Measurements from ENCODE around the gene CCL5. TPM values are rescaled to one million over a fixed set of nuclear protein-coding genes. Genes with fewer than 3 reads are reported as not detected.

CCL5 gene
- total RNA-seq, 1 experiment from 2014 or later, result 7.0 TPM

GRCh38 chr17:35895636-35896587, 15.8 kb upstream of the CCL5 start:
- H3K27me3 Mint-ChIP-seq (ENCODE audit: unreplicated experiment), result peaks cover 7% of the 10 kb centered on the region
- CTCF ChIA-PET, result no interaction called here
- peaks cover 26% of the 10 kb centered on the region for H3K4me1 Mint-ChIP-seq (ENCODE audit: low read depth, unreplicated experiment)
- DNase-seq, result no peak
- intact Hi-C loops (cut with micrococcal nuclease; ENCODE audit: unreplicated experiment), result no loop called here
- no peak overlapping the region for H3K4me3 Mint-ChIP-seq (ENCODE audit: low read depth, unreplicated experiment)
- no TSS peak for BruUV-seq (replicated peaks)
- no peaks in the 10 kb centered on the region for H3K9me3 Mint-ChIP-seq (ENCODE audit: low read depth, unreplicated experiment)
- H3K36me3 Mint-ChIP-seq (ENCODE audit: insufficient read depth, unreplicated experiment), result no peaks in the 10 kb centered on the region
- TF ChIP-seq, protein P1, sequence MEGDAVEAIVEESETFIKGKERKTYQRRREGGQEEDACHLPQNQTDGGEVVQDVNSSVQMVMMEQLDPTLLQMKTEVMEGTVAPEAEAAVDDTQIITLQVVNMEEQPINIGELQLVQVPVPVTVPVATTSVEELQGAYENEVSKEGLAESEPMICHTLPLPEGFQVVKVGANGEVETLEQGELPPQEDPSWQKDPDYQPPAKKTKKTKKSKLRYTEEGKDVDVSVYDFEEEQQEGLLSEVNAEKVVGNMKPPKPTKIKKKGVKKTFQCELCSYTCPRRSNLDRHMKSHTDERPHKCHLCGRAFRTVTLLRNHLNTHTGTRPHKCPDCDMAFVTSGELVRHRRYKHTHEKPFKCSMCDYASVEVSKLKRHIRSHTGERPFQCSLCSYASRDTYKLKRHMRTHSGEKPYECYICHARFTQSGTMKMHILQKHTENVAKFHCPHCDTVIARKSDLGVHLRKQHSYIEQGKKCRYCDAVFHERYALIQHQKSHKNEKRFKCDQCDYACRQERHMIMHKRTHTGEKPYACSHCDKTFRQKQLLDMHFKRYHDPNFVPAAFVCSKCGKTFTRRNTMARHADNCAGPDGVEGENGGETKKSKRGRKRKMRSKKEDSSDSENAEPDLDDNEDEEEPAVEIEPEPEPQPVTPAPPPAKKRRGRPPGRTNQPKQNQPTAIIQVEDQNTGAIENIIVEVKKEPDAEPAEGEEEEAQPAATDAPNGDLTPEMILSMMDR (IDR thresholded peaks at IDR 0.05; ENCODE audit: unreplicated experiment), result no peak
- no peak overlapping the region for H3K27ac Mint-ChIP-seq (ENCODE audit: unreplicated experiment)

DNA sequence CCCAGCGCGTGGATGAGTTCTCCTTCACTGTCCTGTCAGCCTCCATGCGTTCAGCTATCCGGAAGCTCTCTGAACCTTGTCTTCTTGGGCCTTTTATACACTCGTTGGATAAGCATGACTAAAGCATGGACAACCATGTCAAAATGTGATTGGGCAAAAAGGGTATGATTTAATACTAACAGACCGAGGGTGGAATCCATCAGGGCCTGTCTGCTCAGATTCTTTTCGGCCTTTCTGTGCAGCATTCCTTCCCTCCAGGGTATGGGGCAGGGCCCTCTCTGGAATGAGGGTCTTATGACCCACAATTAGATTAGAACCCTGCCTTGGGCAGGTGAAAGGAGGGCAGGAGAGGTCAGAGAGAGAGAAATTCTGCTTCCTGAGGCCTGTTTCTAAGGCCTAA, 14.0 kb upstream of the CCL5 start:
- intact Hi-C loops (cut with micrococcal nuclease; ENCODE audit: unreplicated experiment), result no loop called here
- peaks cover 2% of the 10 kb centered on the region for H3K27me3 Mint-ChIP-seq (ENCODE audit: unreplicated experiment)
- H3K36me3 Mint-ChIP-seq (ENCODE audit: insufficient read depth, unreplicated experiment), result peaks cover 6% of the 10 kb centered on the region
- BruUV-seq (replicated peaks), result no TSS peak
- CTCF ChIA-PET, result no interaction called here
- DNase-seq, result no peak
- no peak overlapping the region for H3K4me3 Mint-ChIP-seq (ENCODE audit: low read depth, unreplicated experiment)
- peaks cover 29% of the 10 kb centered on the region for H3K4me1 Mint-ChIP-seq (ENCODE audit: low read depth, unreplicated experiment)
- TF ChIP-seq, protein P1 (IDR thresholded peaks at IDR 0.05; ENCODE audit: unreplicated experiment), result no peak
- no peak overlapping the region for H3K27ac Mint-ChIP-seq (ENCODE audit: unreplicated experiment)
- H3K9me3 Mint-ChIP-seq (ENCODE audit: low read depth, unreplicated experiment), result no peaks in the 10 kb centered on the region

- DNase-seq, result no peak
- Mint-ChIP-seq H3K9me3 (ENCODE audit: low read depth, unreplicated experiment) (no peaks in the 10 kb centered on the region), H3K36me3 (ENCODE audit: insufficient read depth, unreplicated experiment) (peaks cover 6% of the 10 kb centered on the region), H3K4me3 (ENCODE audit: low read depth, unreplicated experiment) (no peak overlapping the region), H3K27ac (ENCODE audit: unreplicated experiment) (no peak overlapping the region), H3K27me3 (ENCODE audit: unreplicated experiment) (no peaks in the 10 kb centered on the region), H3K4me1 (ENCODE audit: low read depth, unreplicated experiment) (peaks cover 25% of the 10 kb centered on the region)
- BruUV-seq (replicated peaks), result no TSS peak
- TF ChIP-seq, protein P1 (IDR thresholded peaks at IDR 0.05; ENCODE audit: unreplicated experiment), result no peak
- intact Hi-C loops (cut with micrococcal nuclease; ENCODE audit: unreplicated experiment), result no loop called here
- CTCF ChIA-PET, result no interaction called here
Observed at GRCh38 chr17:35893751-35894150, 13.6 kb upstream of the CCL5 start.

DNA sequence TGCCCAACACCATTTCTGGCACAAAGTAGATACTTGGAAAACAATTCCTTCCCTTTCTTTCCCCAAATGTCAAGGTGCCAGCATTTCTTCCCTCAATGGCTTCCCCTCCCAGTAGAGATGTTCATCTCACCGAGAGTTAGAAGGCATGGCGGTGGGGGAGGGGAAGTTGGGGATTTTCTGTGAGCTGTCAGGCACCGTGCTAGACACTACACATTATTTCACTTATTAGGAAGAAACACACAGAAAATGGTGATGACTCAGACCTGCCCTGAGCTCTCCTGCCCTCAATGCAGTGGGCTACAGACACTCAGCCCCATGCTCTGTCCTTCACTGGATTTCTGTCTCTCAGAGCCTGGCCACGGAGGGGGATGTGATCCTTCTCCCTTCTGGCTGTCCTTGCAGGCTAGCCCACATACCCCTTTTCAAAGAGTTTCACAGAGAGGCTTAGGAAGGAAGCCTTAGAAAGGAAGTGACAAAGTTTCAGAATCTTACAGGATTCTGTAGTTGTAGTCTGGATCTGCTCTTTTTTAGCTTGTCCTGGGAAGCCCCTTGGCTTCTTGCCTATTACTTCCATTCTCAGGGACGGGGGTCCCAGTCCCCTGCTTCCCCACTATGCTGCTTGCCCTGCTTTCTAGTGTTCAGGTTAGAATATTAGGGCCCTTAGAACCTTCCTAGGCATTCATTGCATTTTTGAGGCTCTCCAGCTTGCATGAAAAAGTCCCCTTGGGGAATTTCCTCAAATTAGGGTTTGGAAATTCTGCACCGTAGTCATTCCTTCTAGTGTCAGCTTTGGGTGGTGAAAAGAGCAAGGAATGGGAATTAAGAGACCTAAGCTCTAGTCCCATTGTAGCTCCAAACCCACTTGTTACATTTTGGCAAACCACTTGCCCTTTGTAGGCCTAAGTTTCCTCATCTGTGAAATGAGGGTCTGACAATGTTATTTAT, 12.2 kb upstream of the CCL5 start:
- Mint-ChIP-seq H3K9me3 (ENCODE audit: low read depth, unreplicated experiment) (no peaks in the 10 kb centered on the region), H3K4me3 (ENCODE audit: low read depth, unreplicated experiment) (no peak overlapping the region), H3K36me3 (ENCODE audit: insufficient read depth, unreplicated experiment) (peaks cover 6% of the 10 kb centered on the region), H3K27ac (ENCODE audit: unreplicated experiment) (no peak overlapping the region), H3K27me3 (ENCODE audit: unreplicated experiment) (no peaks in the 10 kb centered on the region), H3K4me1 (ENCODE audit: low read depth, unreplicated experiment) (peaks cover 14% of the 10 kb centered on the region)
- CTCF ChIA-PET, result interaction anchor here (0.6 kb wide), 1 partner anchor 353 kb away, joined by 3 read pairs; no protein-coding TSS in a partner anchor
- no peak for DNase-seq
- no TSS peak for BruUV-seq (replicated peaks)
- intact Hi-C loops (cut with micrococcal nuclease; ENCODE audit: unreplicated experiment), result no loop called here
- TF ChIP-seq, protein P1 (IDR thresholded peaks at IDR 0.05; ENCODE audit: unreplicated experiment), result no peak
